Transverse colon (tissue), 4 donors: Measurements from ENCODE around the gene TNS3.

ENCODE experiments used
- CTCF ChIP-seq, 5 experiments: fragments of 200-600 bp in 3 of 5; fragments of 450-650 bp in 2 of 5; sonication (generic) in 3 of 5; IDR thresholded peaks; 1 replicate in 2 of 5; 2 replicates in 3 of 5; pipeline ENCODE4 v1.5.1; 2016 to 2017; ENCODE audit warnings: antibody characterized with exemption in 5 of 5, inconsistent platforms in 3 of 5, mild to moderate bottlenecking in 2 of 5, moderate library complexity in 1 of 5
- EP300 ChIP-seq: sonication (generic); formaldehyde crosslinking; IDR thresholded peaks from one replicate; pipeline ENCODE4 v1.6.1; 2017; ENCODE audit warnings: antibody characterized with exemption, low read depth
- POLR2A ChIP-seq: fragments of 450-650 bp; IDR thresholded peaks from one replicate; pipeline ENCODE4 v1.6.1; 2016; ENCODE audit warnings: antibody characterized with exemption, mild to moderate bottlenecking, moderate library complexity
- POLR2AphosphoS5 ChIP-seq, 3 donors: sonication (generic); formaldehyde crosslinking; IDR thresholded peaks; one replicate each; pipeline ENCODE4 v1.6.1; 2016; ENCODE audit warnings: antibody characterized with exemption in 3 of 3

DNA sequence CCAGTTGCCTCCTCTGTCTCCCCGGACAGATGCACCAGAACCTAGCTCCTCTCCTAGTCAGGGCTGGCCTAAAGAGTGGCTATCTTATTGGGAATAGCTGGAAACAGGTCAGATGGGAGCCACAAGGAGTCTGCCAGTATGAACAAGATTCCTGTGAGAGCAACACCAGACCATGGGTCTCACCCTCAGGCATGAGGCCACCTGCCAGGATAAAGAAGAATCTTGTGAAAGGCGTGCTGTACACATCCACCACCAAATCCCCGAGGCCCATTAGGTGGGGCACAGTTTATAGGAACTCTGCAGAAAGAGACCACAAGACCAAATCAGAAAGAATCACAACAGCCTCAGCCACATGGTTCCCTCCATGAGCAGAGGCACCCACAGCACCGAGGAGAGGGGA, 325.9 kb downstream of the TNS3 start:
- TF ChIP-seq CTCF (IDR thresholded peaks at IDR 0.05) = no peak
- TF ChIP-seq EP300 = no peak
- TF ChIP-seq POLR2A = no peak
- no peak for TF ChIP-seq POLR2AphosphoS5 (IDR thresholded peaks at IDR 0.05)
